GM21360 (cell line): ENCODE results near the gene RAP1A.
"Not testable (repeated sequence)": the region's sequence is repeated elsewhere in the genome, so short reads cannot be mapped to it uniquely, and the experiment has no call there.

ENCODE experiments used
- ATAC-seq: cut with Tn5 transposase; IDR thresholded peaks from one replicate; pipeline ENCODE4 v1.9.1; 2021; ENCODE audit warnings: mild to moderate bottlenecking, moderate library complexity; ENCODE audit not compliant: unreplicated experiment

Gene RAP1A

DNA sequence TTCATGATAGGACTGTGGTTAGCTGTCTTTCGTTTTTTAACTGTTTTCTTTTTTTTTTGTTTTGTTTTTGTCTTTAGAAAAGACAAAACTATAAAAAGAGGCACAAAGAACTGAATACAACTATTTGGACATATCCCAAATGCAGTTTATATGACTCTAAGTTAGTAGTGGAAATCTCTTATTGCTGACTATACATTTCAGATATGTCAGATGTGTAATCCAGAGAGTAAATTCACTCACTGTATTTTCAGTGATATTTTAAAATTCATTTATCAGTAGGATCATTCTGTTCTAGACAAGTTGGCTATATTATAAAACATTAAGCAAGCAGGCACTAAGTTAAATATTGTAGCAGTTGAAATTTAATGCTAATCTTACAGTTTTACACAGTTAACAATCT, 5.7 kb downstream of the RAP1A start:
- no peak for ATAC-seq

DNA sequence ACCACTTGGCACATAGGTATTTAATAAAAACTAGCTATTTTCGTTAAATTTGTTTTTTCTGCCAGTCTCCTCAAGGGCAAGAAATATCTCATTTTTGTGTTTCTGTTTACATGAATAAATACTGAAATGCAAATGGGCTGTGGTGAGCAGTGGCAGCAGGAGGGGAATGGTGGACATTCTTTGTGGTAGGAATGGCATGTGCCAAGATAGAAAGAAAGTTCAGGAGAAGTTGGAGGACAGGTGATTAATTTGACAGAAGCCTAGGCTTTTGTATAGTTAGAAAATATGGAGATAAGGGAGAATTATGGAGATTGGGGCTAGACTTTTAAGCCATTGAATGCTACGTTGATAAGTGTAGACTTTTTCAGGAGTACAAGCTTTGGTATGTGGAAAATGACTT, 8.6 kb downstream of the RAP1A start:
- ATAC-seq: no peak

DNA sequence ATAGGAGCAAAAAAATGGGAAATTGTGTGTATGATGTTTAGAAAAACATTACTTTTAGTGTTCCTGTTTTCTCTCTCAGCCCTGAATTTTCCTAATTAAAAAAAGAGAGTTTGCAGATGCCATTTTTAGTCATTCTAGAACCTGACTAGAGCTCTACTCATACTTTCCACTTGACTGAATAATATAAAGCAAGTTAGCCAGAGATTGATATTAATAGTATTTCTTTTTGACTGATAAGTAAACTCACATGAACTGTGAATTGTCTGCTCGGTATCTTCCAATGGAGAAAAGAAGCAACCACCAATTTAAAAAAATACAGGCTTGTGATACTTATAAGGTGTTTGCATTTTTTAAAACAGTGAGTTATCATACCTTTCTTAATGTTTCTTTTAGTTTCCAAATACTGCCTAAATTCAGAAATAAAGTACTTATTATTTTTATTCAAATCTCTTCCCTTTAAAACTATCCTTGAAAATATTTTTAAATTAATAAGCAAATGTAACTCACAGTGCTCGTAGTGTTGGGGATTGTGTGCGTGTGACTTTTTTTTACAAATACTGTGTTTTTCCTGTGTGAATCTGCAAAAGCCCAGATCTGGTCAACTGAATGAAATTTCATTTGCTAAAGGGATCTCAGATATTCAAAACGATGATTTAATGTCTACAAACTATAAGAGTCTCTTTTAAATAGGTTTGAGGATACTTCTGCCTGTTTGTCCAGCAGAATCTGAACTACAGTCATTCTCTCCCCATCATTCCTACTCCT, 9.8 kb downstream of the RAP1A start:
- ATAC-seq: no peak

DNA sequence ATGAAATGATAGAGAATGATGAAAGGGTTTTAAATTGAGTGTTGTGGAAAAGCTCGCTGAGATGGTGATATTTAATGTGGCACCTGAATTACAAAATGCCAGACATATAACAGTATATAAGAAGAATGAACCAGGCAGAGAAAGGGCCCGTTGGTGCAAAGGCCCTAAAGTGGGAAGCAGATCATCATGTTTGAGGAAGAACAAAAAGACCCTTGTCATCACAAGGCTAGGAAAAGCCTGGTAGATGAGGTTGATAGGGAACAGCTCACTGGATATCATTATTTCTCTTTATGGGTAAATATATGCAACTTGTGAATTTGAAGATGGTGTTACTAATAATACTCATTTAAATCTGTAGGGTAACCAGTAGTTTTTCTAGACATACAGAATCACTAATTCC, 11.0 kb downstream of the RAP1A start:
- ATAC-seq: no peak

DNA sequence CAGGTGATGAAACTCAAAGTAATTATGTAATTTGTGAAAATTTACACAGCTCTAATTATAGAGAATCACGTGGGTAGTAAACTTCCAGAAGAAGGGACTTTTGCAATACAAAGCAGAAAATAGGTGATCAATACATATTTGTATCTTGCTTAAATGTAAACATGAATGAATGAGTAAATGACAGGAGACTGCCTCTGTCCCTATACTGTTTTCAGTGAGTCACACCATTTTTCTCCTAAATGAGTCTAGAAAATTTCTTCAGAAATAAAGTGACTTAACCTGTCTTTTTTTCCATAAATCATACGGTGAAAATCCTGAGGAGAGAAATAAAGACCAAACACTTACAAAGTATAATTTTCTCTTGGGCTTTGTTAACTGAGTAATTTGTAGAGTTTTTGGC, 11.9 kb downstream of the RAP1A start:
- no peak for ATAC-seq

DNA sequence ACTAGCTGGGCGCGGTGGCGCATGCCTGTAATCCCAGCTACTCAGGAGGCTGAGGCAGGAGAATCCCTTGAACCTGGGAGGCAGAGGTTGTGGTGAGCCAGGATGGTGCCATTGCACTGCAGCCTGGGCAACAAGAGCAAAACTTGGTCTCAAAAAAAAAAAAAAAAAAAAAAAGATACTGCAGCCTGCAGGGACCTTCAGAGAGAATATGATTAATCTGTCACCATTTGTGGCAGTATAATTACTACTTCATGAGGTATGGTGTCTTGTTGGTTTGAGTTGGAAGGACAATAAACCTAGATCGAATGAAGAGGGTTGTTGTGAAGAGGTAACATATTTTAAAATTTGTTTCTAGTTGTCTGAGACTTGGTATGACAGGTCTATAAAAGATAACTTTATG, 13.2 kb downstream of the RAP1A start:
- ATAC-seq: not testable (repeated sequence)

DNA sequence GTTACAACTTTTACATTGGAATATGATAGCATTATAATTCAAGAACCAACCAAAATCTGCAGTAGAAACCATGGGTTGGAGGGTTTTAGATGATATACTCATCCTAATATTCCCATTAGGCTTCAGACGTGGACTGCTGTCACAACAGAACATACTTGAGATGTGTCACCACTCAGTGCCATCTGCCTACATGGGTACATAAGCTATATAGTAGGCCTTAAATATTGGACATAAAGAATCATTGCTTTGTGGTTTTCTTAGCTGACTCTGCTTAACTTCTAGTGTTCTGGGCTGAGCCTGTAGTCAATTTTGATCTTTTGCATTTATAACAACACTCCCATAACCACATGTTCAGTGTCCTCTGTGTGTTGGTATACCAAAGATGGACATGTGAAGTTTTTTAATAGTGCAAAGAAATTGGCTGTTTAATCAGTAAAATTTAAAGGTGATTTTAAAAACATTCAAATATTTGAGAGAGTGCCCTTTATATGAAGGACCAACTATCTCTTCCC, 14.2 kb downstream of the RAP1A start:
- ATAC-seq: no peak

DNA sequence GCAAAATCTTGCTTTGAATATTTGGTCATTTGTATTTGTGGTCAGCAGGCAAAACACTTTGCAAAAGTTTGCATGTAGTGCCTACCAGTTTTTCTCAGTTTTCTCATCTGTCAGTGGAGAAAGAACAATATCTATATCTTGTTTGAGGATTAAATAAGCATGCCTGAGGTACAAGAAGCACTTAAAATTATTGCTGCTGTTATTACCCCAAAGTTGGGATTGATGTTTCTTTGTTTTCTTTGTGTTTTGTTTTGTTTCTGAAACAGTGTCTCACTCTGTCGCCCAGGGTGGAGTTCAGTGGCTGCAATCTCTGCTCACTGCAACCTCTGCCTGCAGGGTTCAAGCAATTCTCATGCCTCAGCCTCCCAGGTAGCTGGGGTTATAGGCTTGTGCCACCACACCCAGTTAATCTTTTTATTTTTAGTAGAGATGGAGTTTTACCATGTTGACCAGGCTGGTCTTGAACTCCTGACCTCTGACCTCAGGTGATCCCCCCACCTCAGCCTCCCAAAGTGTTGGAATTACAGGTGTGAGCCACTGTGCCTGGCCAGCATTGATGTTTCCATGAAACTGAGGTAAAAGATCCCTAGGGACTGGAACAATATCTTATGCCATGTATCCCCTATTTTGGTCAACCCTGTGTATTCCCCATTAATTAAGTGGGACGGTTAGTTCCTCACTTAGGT, 15.9 kb downstream of the RAP1A start:
- no peak for ATAC-seq

DNA sequence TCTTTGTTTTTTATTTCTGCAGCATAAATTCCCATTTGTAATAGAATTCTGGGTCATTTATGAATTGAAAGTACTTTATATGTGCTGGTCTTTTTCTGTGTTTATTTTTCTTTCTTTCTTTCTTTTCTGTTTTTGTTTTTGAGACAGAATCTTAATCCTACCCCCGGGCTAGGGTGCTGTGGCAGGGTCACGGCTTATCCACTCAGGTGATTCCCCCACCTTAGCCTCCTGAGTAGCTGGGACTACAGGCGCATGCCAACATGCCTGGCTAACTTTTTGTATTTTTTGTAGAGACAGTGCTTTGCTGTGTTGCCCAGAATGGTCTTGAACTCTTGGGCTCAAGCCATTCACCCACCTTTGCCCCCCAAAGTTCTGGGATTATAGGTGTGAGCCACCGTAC, 18.7 kb downstream of the RAP1A start:
- no peak for ATAC-seq

DNA sequence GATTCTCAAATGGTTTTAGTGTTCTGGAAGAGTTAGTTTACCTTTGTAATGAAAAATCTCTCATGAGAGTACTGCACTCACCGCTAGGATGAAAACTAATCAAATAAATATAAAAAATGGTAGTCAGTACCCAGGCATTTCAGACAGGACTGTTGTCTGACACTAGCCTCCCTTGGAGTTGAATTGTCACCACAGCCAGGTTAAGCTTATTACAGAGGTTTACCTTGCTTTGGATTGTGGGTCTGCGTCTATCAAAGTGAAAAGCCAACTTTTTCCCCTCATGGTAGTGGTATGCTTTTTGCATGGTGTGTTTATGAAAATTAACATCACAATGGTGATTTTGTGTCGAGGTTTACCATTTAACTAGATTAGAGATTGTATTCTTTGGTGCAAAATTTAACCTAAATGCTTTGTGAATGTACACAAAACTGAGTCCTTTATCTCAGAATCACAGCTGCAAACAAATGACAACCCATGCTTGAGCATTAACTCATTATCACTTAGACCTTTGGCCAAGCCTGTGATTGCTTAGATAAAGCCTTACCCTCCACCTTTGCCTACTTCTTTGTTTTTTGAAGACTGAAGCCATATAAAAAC, 20.1 kb downstream of the RAP1A start:
- ATAC-seq: no peak

DNA sequence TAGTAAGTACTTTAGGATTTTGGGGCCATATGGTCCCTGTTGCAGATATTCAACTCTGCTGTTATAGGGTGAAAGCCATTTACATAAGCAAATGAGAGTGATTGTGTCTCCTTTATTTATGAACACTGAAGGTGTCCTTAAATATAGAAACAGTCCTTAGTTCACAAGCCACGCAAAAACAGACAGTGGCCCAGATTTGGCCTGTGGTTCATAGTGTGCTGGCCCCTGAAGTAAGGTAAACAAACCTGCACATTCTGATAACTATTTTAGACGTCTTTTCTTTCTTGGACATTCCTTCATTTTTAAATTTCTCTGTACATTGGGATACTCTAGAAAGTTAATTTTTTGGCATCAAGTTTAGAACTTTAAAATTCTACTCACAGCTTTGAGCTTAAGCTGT, 23.5 kb downstream of the RAP1A start:
- no peak for ATAC-seq

DNA sequence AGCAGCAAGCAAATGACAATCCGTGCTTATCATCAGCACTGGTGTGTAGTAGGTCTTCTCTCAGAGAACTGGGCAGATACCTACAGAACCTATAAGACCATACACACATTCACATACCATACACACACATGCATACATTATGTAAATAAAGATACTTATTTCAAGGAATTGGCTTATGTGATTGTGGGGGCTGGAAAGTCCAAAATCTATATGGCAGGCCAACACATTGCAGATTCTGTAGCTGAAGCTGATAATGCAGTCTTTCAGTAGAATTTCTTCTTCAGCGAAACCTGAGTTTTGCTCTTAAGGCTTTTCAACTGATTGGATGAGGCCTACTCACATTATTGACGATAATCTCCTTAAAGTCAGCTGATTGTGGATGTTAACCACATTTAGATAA, 24.1 kb downstream of the RAP1A start:
- no peak for ATAC-seq

DNA sequence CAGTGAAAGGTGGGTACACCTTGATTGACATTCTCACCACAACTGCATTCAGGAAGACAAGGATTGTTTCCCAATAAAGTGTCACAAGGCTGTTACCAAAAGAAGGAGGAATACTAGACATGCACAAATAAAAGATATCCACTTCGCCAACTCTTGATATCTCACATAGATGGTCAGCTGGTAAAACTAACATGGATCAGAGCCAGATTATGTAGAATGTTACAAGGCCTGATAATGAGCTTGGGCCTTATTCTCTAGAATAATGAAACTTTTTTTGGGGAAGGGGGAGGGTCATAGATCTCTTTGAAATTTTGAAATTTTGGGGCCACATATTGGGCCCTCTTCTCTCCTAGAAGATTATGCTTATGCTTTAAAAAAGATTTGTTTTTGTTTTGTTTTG, 24.9 kb downstream of the RAP1A start:
- ATAC-seq: no peak

DNA sequence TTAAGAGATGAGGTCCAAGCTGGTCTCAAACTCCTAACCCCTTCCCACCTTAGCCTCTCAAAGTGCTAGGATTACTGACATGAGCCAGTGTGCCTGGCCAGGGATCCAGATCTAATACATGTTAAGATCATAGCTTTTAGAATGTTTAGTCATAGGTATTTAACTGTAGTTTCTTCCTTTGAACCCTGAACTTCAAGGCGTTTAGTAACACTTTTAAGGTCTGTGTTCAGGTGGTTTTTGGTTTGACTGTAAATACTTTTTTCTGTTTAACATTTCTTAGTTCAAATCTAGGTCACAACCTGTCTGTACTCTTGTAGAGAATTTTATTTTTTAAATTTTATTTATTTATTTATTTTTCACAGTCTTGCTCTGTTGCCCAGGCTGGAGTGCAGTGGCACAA, 28.1 kb downstream of the RAP1A start:
- ATAC-seq: no peak

DNA sequence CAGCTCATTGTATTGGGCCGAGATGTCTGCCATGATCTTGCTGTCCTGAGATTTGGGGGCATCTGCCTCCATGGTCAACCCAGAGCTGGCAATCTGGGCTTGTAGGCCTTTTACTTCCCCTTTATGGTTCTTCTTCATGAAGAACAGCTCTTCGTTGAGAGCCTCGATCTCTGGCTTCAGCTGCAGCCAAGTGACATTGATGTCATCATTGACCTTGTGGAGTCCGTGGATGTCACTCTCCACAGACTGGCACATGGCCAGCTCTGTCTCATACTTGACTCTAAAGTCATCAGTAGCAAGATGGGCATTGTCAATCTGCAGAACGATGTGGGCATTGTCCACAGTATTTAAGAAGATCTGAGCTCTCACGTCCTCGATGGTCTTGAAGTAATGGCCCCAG, 29.2 kb downstream of the RAP1A start:
- no peak for ATAC-seq

DNA sequence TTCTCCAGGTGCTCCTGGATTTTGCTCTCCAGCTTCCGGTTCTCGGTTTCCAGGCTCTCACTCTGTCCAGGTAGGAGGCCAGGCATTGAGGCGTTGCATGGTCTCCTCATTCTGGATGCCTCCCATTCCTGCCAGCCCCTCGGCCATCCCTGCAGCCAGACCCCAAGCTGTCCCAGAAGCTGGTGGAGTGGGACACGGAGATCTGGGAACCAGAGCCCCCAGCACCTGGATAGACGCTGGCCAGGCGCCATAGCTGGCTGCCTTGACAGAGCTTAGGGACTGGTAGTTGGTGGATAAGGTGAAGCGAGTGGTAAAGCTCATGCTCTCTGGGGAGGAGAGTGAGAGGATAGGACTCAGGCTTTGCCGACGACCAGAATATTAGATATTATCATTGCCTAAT, 29.6 kb downstream of the RAP1A start:
- ATAC-seq: no peak

DNA sequence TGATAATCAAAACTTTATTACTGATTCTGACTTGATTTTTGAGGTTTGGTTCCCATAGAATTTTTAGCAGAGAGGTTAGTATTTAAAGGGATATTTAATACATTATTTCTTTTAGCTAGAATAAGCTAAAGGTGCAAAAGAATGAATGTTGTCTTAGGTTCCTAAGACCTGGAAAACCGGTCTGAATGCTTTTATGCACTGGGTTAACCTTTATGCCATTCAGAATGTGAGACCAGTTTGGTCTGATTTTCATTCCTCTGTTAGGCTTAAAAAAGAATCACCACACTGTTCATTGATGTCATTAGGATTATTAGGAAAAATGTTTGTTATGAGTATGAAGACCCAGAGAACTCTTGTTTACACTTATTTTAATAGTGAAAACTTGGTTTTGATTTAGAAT, 30.1 kb downstream of the RAP1A start:
- ATAC-seq: no peak

DNA sequence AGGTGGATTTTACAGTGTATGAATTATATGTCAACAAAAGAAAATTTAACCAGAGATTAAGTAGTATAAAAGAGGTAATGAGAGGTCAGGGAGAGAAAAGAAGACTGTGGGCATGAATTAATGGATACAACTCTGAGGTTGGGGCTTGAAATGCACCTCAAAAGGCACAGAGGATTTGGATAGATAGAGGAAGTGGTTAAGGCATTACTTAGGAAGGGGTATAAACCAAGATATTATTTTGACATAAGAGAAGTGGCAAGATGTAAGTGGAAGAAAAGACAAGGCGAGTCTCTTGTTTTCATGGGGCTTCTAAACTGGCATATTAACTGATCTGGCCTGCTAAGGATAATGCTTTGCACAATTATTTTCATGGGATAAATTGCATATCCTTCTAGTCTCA, 34.1 kb downstream of the RAP1A start:
- ATAC-seq: no peak

DNA sequence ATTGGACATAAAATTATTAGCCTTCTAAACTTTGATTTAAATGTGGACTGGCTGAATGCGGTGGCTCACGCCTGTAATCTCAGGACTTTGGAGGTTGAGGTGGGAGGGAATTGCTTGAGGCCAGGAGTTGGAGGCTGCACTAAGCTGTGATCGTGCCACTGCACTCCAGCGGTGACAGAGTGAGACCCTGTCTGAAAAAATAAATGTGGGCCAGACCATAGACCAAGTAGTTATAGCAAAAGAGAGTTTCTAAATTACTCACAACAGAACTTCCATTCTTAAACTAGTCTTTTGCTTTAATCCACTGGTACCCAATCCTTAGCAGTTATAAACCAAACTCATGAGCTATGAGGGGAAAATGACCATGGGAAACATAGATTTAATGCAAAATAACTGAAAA, 35.2 kb downstream of the RAP1A start:
- peak; percentile 74 for ATAC-seq

DNA sequence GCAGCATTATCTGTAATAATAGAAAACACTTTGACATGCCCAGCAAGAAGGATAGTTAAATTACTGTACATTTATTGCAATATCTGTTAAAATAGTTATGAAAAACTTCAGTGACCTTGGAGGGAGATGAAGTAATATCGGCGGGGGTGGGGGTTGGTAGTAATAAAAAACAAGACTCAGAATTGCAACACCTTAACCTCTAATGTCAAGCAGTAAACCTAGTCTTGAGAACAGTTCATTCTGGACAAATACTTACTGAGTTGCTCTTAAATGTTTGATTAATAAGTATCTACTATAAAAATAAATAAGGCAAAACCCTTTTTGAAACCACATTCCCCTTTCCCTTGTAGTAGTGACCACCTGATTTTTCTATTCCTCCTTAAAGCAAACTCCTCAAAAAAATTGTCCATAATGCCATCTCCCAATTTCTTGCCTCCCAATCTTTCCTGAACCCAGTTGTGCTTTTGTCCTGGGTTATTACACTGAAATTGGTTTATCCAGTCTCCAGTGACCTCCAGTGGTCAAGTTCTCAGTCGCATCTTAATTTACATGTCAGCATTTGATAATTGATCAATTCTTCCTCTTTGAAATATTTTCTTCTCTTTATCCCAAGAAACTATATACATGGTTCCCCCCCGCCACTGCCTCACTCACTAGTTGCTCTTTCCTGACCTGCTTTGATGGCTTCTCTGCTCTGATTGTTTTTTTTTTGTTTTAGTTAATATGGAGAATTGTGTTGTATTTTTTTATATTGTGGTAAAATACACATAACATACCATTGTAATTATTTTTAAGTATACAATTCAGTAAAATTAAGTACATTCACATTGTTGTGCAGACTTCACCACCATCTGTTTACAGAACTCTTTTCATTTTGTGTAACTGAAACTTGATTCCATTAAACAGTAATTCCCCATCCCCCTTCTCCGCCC, 36.8 kb downstream of the RAP1A start:
- no peak for ATAC-seq

DNA sequence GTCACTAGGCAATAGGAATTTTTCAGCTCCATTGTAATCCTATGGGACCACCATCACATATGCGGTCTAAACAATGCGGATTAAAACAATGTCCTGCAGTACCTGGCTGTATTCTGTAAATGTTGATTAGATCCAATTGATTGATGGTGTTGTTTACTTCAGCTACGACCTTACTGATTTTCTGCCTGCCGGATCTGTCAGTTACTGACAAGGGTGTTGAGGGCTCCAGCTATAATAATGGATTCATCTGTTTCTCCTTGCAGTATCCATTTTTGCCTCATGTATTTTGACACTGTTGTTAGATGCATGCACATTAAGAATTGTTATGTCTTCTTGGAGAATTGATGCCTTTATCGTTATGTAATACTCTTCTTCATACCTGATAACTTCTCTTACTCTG, 39.0 kb downstream of the RAP1A start:
- no peak for ATAC-seq
